MM.1S (cell line): ENCODE data around the gene DTD1.
"Not testable (repeated sequence)": the region's sequence is repeated elsewhere in the genome, so short reads cannot be mapped to it uniquely, and the experiment has no call there.

ENCODE experiments used
- DNase-seq: peaks from one replicate; pipeline ENCODE4 v3.0.0-alpha.2; 2015
- H2AFZ ChIP-seq: fragments of 300-600 bp; sonication (generic); 2 replicates; pipeline ENCODE4 v1.6.0; 2016; ENCODE audit warnings: antibody characterized with exemption, low read length
- H3F3A ChIP-seq: fragments of 300-600 bp; sonication (generic); 2 replicates; pipeline ENCODE4 v1.6.1; 2016; ENCODE audit warnings: mild to moderate bottlenecking, antibody characterized with exemption, low read length, moderate library complexity, mixed read lengths; ENCODE audit not compliant: insufficient read depth
- H3K27ac ChIP-seq: fragments of 300-600 bp; sonication (generic); 2 replicates; pipeline ENCODE4 v1.5.1; 2016; ENCODE audit warnings: mild to moderate bottlenecking, low read length
- H3K27me3 ChIP-seq: fragments of 300-600 bp; sonication (generic); replicated peaks from 2 replicates; pipeline ENCODE4 v1.6.0; 2016; ENCODE audit warnings: low read length; ENCODE audit not compliant: insufficient read depth
- H3K36me3 ChIP-seq: fragments of 300-600 bp; sonication (generic); replicated peaks from 2 replicates; pipeline ENCODE4 v1.6.1; 2016; ENCODE audit warnings: mild to moderate bottlenecking, low read length, mixed read lengths; ENCODE audit not compliant: insufficient read depth
- H3K4me1 ChIP-seq: fragments of 300-600 bp; sonication (generic); 2 replicates; pipeline ENCODE4 v1.6.1; 2016; ENCODE audit warnings: low read length, mixed read lengths
- H3K4me2 ChIP-seq: fragments of 300-600 bp; sonication (generic); 2 replicates; pipeline ENCODE4 v1.6.0; 2016; ENCODE audit warnings: low read depth, low read length
- H3K4me3 ChIP-seq: fragments of 300-600 bp; sonication (generic); 2 replicates; pipeline ENCODE4 v1.5.1; 2016; ENCODE audit warnings: low read length, mixed read lengths
- H3K79me2 ChIP-seq: fragments of 300-600 bp; sonication (generic); 2 replicates; pipeline ENCODE4 v1.6.1; 2016; ENCODE audit warnings: mixed run types, low read length, mixed read lengths
- H3K9ac ChIP-seq: fragments of 300-600 bp; sonication (generic); 2 replicates; pipeline ENCODE4 v1.6.1; 2016; ENCODE audit warnings: low read length, mixed read lengths
- H3K9me2 ChIP-seq: fragments of 300-600 bp; sonication (generic); replicated peaks from 2 replicates; pipeline ENCODE4 v1.6.1; 2016; ENCODE audit warnings: mild to moderate bottlenecking, low read length, mixed read lengths; ENCODE audit not compliant: insufficient read depth
- H3K9me3 ChIP-seq: fragments of 300-600 bp; sonication (generic); replicated peaks from 2 replicates; pipeline ENCODE4 v1.6.1; 2016; ENCODE audit warnings: mild to moderate bottlenecking, low read length, mixed read lengths; ENCODE audit not compliant: insufficient read depth
- H4K20me1 ChIP-seq: fragments of 300-600 bp; sonication (generic); 2 replicates; pipeline ENCODE4 v1.6.1; 2016; ENCODE audit warnings: mild to moderate bottlenecking, low read length, moderate library complexity, mixed read lengths; ENCODE audit not compliant: insufficient read depth
- CTCF ChIP-seq: fragments of 300-600 bp; sonication (generic); IDR thresholded peaks from 2 replicates; pipeline ENCODE4 v1.5.1; 2016; ENCODE audit warnings: antibody characterized with exemption, low read length, mixed read lengths
- EZH2 ChIP-seq: fragments of 300-600 bp; sonication (generic); optimal IDR thresholded peaks from 2 replicates; pipeline ENCODE3; 2017; ENCODE audit warnings: low read depth, mild to moderate bottlenecking, antibody characterized with exemption, low read length, mixed read lengths
- EZH2phosphoT487 ChIP-seq: fragments of 300-600 bp; sonication (generic); IDR thresholded peaks from 2 replicates; pipeline ENCODE4 v1.6.1; 2018; ENCODE audit warnings: antibody characterized with exemption, low read length

The DTD1 gene

GRCh38 chr20:18783385-18783959 is 195.6 kb downstream of the DTD1 start:
- Histone ChIP-seq H3K4me2 (no peak overlapping the region), H3K9me2 (no peaks in the 10 kb centered on the region), H3K79me2 (no peaks in the 10 kb centered on the region), H3K27me3 (no peaks in the 10 kb centered on the region), H3K9me3 (no peaks in the 10 kb centered on the region), H4K20me1 (no peaks in the 10 kb centered on the region), H3K36me3 (no peaks in the 10 kb centered on the region), H3K9ac (no peak overlapping the region), H3K4me1 (no peaks in the 10 kb centered on the region), H3F3A (no peaks in the 10 kb centered on the region), H3K4me3 (no peak overlapping the region), H2AFZ (no peak overlapping the region), H3K27ac (no peak overlapping the region)
- DNase-seq = no peak
- no peak for TF ChIP-seq EZH2
- TF ChIP-seq EZH2phosphoT487 = no peak
- no peak for TF ChIP-seq CTCF

GRCh38 chr20:18787046-18787445 is 199.2 kb downstream of the DTD1 start:
- H3K9me2 ChIP-seq, H2AFZ ChIP-seq, H3K79me2 ChIP-seq, H3K27me3 ChIP-seq, H4K20me1 ChIP-seq, H3K4me2 ChIP-seq, H3K36me3 ChIP-seq, H3F3A ChIP-seq, H3K27ac ChIP-seq, H3K4me1 ChIP-seq, H3K9ac ChIP-seq, DNase-seq, H3K4me3 ChIP-seq, H3K9me3 ChIP-seq: not testable (repeated sequence)

GRCh38 chr20:18788021-18788420 is 200.2 kb downstream of the DTD1 start:
- DNase-seq = no peak
- H3K9me2 ChIP-seq = no peaks in the 10 kb centered on the region
- TF ChIP-seq EZH2phosphoT487 (no peak), CTCF (no peak), EZH2 (no peak)

GRCh38 chr20:18790787-18791186 is 202.9 kb downstream of the DTD1 start:
- Histone ChIP-seq H2AFZ (no peak overlapping the region), H3K9me2 (no peaks in the 10 kb centered on the region), H3K79me2 (no peaks in the 10 kb centered on the region), H3F3A (no peaks in the 10 kb centered on the region), H3K4me3 (no peak overlapping the region), H3K9ac (no peak overlapping the region), H3K36me3 (no peaks in the 10 kb centered on the region), H3K27ac (no peak overlapping the region), H3K9me3 (no peaks in the 10 kb centered on the region), H3K4me1 (peaks cover 4% of the 10 kb centered on the region), H4K20me1 (no peaks in the 10 kb centered on the region), H3K4me2 (no peak overlapping the region), H3K27me3 (no peaks in the 10 kb centered on the region)
- no peak for DNase-seq
- TF ChIP-seq EZH2phosphoT487 = no peak
- no peak for TF ChIP-seq CTCF
- no peak for TF ChIP-seq EZH2

More at GRCh38 chr20:18788021-18788420, 200.2 kb downstream of the DTD1 start:
- H3F3A ChIP-seq = no peaks in the 10 kb centered on the region
- no peak overlapping the region for H3K27ac ChIP-seq
- no peak overlapping the region for H3K4me3 ChIP-seq
- H3K36me3 ChIP-seq = no peaks in the 10 kb centered on the region
- no peaks in the 10 kb centered on the region for H3K27me3 ChIP-seq
- no peaks in the 10 kb centered on the region for H4K20me1 ChIP-seq
- H3K9me3 ChIP-seq = no peaks in the 10 kb centered on the region
- no peak overlapping the region for H3K4me2 ChIP-seq
- no peak overlapping the region for H2AFZ ChIP-seq
- no peaks in the 10 kb centered on the region for H3K4me1 ChIP-seq
- no peak overlapping the region for H3K9ac ChIP-seq
- no peaks in the 10 kb centered on the region for H3K79me2 ChIP-seq
